ENCODE results near the gene PSMD2. TPM values are rescaled to one million over a fixed set of nuclear protein-coding genes. Genes with fewer than 3 reads are reported as not detected.

PSMD2 gene
- total RNA-seq, 1 experiment from 2014 or later, result 344 TPM

DNA sequence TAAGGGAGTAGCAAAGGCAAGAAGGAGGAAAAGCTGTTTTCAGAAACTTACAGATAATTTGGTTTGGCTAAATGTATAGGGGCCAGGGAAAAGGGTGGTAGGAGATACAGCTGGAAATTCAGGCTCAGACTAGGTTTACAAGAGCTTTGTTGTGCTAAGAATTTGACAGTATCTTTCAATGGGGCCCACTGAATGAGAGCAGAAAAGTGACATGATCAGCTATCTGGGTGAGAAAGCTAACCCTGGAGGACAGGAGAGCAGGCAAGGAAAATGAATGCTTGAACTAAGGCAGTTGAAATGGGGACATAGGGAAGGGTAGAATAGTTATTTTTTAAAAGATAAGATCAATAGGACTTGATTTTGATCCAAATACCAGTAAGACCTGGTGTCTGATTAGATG lies 12.6 kb downstream of the PSMD2 start:
- peaks cover 8% of the 10 kb centered on the region in 2 experiments for H3K4me1 Mint-ChIP-seq
- Histone ChIP-seq H2BK12ac (ENCODE audit: insufficient read length, low read depth, low read length) (no peak overlapping the region), H2BK20ac (ENCODE audit: low read depth, low read length, poor library complexity, severe bottlenecking) (no peak overlapping the region), H4K20me1 (ENCODE audit: control insufficient read depth, insufficient read depth, insufficient read length) (no peaks in the 10 kb centered on the region), H3T11ph (ENCODE audit: low read length) (no peak overlapping the region), H3K79me2 (ENCODE audit: insufficient read depth, low read length) (peaks cover 19% of the 10 kb centered on the region), H3K23ac (ENCODE audit: insufficient read length, low read depth, low read length) (no peak overlapping the region), H4K8ac (replicated peaks; ENCODE audit: insufficient read length, low read depth, low read length) (no peak overlapping the region), H3K4me1 (ENCODE audit: insufficient read depth, low read length) (peaks cover 5% of the 10 kb centered on the region; the same call in 1 of the 2 replicates), H3K27me3 (ENCODE audit: insufficient read depth, low read length) (no peaks in the 10 kb centered on the region), H2AK5ac (ENCODE audit: insufficient read length, low read length) (no peak overlapping the region), H2BK120ac (ENCODE audit: low read depth, low read length, poor library complexity, severe bottlenecking) (no peak overlapping the region), H4K5ac (ENCODE audit: insufficient read length, low read depth, low read length) (no peak overlapping the region), H3K9ac (ENCODE audit: extremely low read depth, insufficient read length, low read length) (no peak overlapping the region), H3K4ac (ENCODE audit: low read depth, low read length) (no peak overlapping the region), H2AFZ (ENCODE audit: low read length) (no peak overlapping the region), H3K4me2 (ENCODE audit: insufficient read depth, insufficient read length, low read length) (no peak overlapping the region), H3K18ac (ENCODE audit: insufficient read length, low read depth, low read length) (no peak overlapping the region), H3K14ac (ENCODE audit: insufficient read depth, low read length) (no peak overlapping the region), H3K23me2 (ENCODE audit: insufficient read length, low read depth, low read length, poor library complexity, severe bottlenecking) (peaks cover 10% of the 10 kb centered on the region), H4K91ac (ENCODE audit: insufficient read length, low read depth, low read length) (no peak overlapping the region), H3K9me3 (ENCODE audit: control insufficient read depth, low read depth, low read length) (no peaks in the 10 kb centered on the region), H2BK15ac (ENCODE audit: low read depth, low read length) (no peak overlapping the region), H3K56ac (ENCODE audit: insufficient read length, low read depth, low read length) (no peak overlapping the region), H3K79me1 (ENCODE audit: insufficient read depth, low read depth, low read length, poor library complexity, severe bottlenecking) (no peaks in the 10 kb centered on the region), H2BK5ac (ENCODE audit: insufficient read length, low read length) (no peak overlapping the region), H3K27ac (ENCODE audit: insufficient read length, low read depth, low read length) (no peak overlapping the region)
- TF ChIP-seq, protein P1, sequence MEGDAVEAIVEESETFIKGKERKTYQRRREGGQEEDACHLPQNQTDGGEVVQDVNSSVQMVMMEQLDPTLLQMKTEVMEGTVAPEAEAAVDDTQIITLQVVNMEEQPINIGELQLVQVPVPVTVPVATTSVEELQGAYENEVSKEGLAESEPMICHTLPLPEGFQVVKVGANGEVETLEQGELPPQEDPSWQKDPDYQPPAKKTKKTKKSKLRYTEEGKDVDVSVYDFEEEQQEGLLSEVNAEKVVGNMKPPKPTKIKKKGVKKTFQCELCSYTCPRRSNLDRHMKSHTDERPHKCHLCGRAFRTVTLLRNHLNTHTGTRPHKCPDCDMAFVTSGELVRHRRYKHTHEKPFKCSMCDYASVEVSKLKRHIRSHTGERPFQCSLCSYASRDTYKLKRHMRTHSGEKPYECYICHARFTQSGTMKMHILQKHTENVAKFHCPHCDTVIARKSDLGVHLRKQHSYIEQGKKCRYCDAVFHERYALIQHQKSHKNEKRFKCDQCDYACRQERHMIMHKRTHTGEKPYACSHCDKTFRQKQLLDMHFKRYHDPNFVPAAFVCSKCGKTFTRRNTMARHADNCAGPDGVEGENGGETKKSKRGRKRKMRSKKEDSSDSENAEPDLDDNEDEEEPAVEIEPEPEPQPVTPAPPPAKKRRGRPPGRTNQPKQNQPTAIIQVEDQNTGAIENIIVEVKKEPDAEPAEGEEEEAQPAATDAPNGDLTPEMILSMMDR (conservative IDR thresholded peaks at IDR 0.05), result no peak
- H3K36me3 Mint-ChIP-seq (ENCODE audit: insufficient read depth in 1 of 3, low read depth in 3 of 3), result peaks cover 31 to 46% (median 35%) of the 10 kb centered on the region in 3 experiments; a peak in 6 of 7 replicates
- DNase-seq, result no peak
- H3K27me3 Mint-ChIP-seq (ENCODE audit: low read depth), result no peaks in the 10 kb centered on the region
- no peaks in the 10 kb centered on the region; a peak in 1 of 5 replicates for H3K9me3 Mint-ChIP-seq
- no peak overlapping the region for H3K27ac Mint-ChIP-seq
- H3K4me3 Mint-ChIP-seq, result no peak overlapping the region
